HL-60/S4 treated with phorbol 12-myristate 13-acetate at 8.2 ng/mL for 4 days and 3 days (cell line): ENCODE measurements around the gene ENOPH1.

Source experiments
- in situ Hi-C: fragments of 300-500 bp; cut with MboI; formaldehyde crosslinking; loops from 2 replicates; pipeline ENCODE4 v1.15.0; 2022; ENCODE audit warnings: low sequenced_read_pairs

ENOPH1 gene

GRCh38 chr4:82428526-82428968, 1.8 kb upstream of the ENOPH1 start:
- in situ Hi-C loops, result no loop called here

GRCh38 chr4:82428969-82429727, 1.2 kb upstream of the ENOPH1 start:
- in situ Hi-C loops, result no loop called here

- in situ Hi-C loops, result no loop called here
Observed at GRCh38 chr4:82429728-82430192, 630 bp upstream of the ENOPH1 start.

- in situ Hi-C loops, result no loop called here
Observed at GRCh38 chr4:82430964-82431745, 765 bp downstream of the ENOPH1 start.

- in situ Hi-C loops, result no loop called here
Observed at GRCh38 chr4:82431831-82432230, 1.4 kb downstream of the ENOPH1 start.

- in situ Hi-C loops, result no loop called here
Observed at GRCh38 chr4:82432596-82432995, 2.2 kb downstream of the ENOPH1 start.

GRCh38 chr4:82433791-82434190, 3.4 kb downstream of the ENOPH1 start:
- in situ Hi-C loops, result no loop called here

- in situ Hi-C loops, result no loop called here
Observed at GRCh38 chr4:82434949-82435348, 4.6 kb downstream of the ENOPH1 start.

- in situ Hi-C loops, result no loop called here
Observed at GRCh38 chr4:82436130-82436529, 5.7 kb downstream of the ENOPH1 start.

- in situ Hi-C loops, result no loop called here
Observed at GRCh38 chr4:82436780-82437179, 6.4 kb downstream of the ENOPH1 start.

- in situ Hi-C loops, result no loop called here
Observed at GRCh38 chr4:82437285-82438005, 7.1 kb downstream of the ENOPH1 start.

- in situ Hi-C loops, result no loop called here
Observed at GRCh38 chr4:82439088-82439487, 8.7 kb downstream of the ENOPH1 start.

- in situ Hi-C loops, result no loop called here
Observed at GRCh38 chr4:82447886-82448285, 17.5 kb downstream of the ENOPH1 start.

GRCh38 chr4:82450966-82451755, 20.8 kb downstream of the ENOPH1 start:
- in situ Hi-C loops, result loop anchor here (25.0 kb wide), 1 partner anchor 286 kb away; no protein-coding TSS in a partner anchor

- in situ Hi-C loops, result loop anchor here (25.0 kb wide), 1 partner anchor 285 kb away; no protein-coding TSS in a partner anchor
Observed at GRCh38 chr4:82452026-82452425, 21.6 kb downstream of the ENOPH1 start.

GRCh38 chr4:82457266-82457665, 26.9 kb downstream of the ENOPH1 start:
- in situ Hi-C loops, result loop anchor here (25.0 kb wide), 1 partner anchor 280 kb away; no protein-coding TSS in a partner anchor

- in situ Hi-C loops, result loop anchor here (25.0 kb wide), 1 partner anchor 279 kb away; no protein-coding TSS in a partner anchor
Observed at GRCh38 chr4:82458729-82459128, 28.3 kb downstream of the ENOPH1 start.

- in situ Hi-C loops, result loop anchor here (25.0 kb wide), 1 partner anchor 276 kb away; no protein-coding TSS in a partner anchor
Observed at GRCh38 chr4:82461710-82462109, 31.3 kb downstream of the ENOPH1 start.

GRCh38 chr4:82462415-82462831, 32.0 kb downstream of the ENOPH1 start:
- in situ Hi-C loops, result loop anchor here (25.0 kb wide), 1 partner anchor 275 kb away; no protein-coding TSS in a partner anchor

GRCh38 chr4:82463221-82463620, 32.8 kb downstream of the ENOPH1 start:
- in situ Hi-C loops, result loop anchor here (25.0 kb wide), 1 partner anchor 274 kb away; no protein-coding TSS in a partner anchor
